Activated CD8-positive, alpha-beta memory T cell treated with anti-CD3 and anti-CD28 coated beads for 1 hour (primary cell): Measurements from ENCODE around the gene RRP15.

Experiments
- DNase-seq, 2 donors: peaks; one replicate each; pipeline ENCODE4 v3.0.0-alpha.2; 2020; ENCODE audit warnings: low read depth in 1 of 2; ENCODE audit errors: extremely low read depth in 1 of 2

The RRP15 gene

GRCh38 chr1:218383681-218384080, 98.6 kb downstream of the RRP15 start:
- no peak for DNase-seq

- DNase-seq: no peak
Measured at GRCh38 chr1:218384581-218384993, 99.5 kb downstream of the RRP15 start.
